Upper lobe of right lung (tissue), 1 donor: Measurements from ENCODE around the gene ERCC6. TPM values are rescaled to one million over a fixed set of nuclear protein-coding genes. Genes with fewer than 3 reads are reported as not detected.

ENCODE experiments used
- ATAC-seq: fragments of 200-7000 bp; cut with Tn5 transposase; one replicate; pipeline ENCODE4 v1.9.1; 2020; ENCODE audit warnings: mild to moderate bottlenecking, moderate library complexity
- DNase-seq: peaks from one replicate; pipeline ENCODE4 v3.0.0-alpha.2; 2020
- H3K27ac ChIP-seq: fragments of 200-600 bp; one replicate; pipeline ENCODE4 v1.8.0; 2022
- H3K27me3 ChIP-seq: fragments of 200-600 bp; one replicate; pipeline ENCODE4 v1.8.0; 2022; ENCODE audit warnings: mild to moderate bottlenecking
- H3K36me3 ChIP-seq: fragments of 200-600 bp; one replicate; pipeline ENCODE4 v1.8.0; 2022
- H3K4me1 ChIP-seq: fragments of 200-600 bp; one replicate; pipeline ENCODE4 v1.8.0; 2022
- H3K4me3 ChIP-seq: fragments of 200-600 bp; one replicate; pipeline ENCODE4 v1.8.0; 2022; ENCODE audit warnings: mild to moderate bottlenecking
- H3K9me3 ChIP-seq: fragments of 200-600 bp; one replicate; pipeline ENCODE4 v1.8.0; 2022
- intact Hi-C: fragments of 100-400 bp; cut with DNase I; formaldehyde crosslinking; loops from one replicate; pipeline ENCODE4 v1.11.0; 2022
- total RNA-seq: library from RNA; stranded (reverse); fragmentation: NEBNext Ultra II Directional; extraction: Animal tissue kit (Norgen Biotek cat#: 25700); gene quantifications from one replicate; pipeline ENCODE4 v1.2.1, GENCODE V29; 2021
- TF ChIP-seq, protein P1 (sequence below): fragments of 200-600 bp; IDR thresholded peaks from one replicate; pipeline ENCODE4 v1.8.0; 2022; ENCODE audit warnings: antibody characterized with exemption
- donor health status: DM: no; HTN: yes; CAD: no; lungs with severe emphysema.

The ERCC6 gene
- total RNA-seq, 1 donor from 2014 or later: 33.9 TPM

DNA sequence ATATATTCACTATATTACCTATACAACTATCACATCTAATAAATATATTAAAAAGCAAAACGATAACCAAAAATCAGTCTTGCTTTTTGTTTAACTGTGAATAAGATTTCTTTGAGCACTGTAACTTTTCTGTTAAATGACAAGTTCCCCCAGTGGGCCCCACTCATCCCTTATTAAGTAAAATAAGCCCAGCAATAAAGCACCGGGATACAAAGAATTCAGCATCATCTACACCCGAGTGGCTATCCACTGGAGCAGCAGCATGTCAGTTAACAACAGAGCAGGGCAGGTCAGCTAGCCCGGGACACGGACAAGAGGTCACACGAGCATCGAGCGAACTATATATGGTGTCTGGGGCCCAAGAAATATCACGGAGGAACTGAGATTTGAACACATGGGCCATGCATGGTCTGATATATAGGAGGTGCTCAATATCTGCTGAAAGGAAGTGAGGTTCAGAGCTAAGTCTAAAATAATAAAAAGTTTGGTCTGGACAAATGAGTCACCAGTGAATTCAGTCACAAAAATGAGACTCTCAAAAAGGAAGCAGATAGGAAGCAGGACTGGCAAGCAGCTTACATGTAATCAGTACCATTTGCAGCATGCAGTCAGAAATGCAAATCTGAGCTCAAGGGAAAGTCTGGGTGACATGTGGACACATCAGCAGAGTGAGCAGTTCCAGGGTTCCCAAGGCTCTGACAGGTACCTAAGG lies 4.1 kb downstream of the ERCC6 start:
- Histone ChIP-seq H3K4me1 (peaks cover 26% of the 10 kb centered on the region), H3K36me3 (peaks cover 25% of the 10 kb centered on the region), H3K27me3 (no peaks in the 10 kb centered on the region), H3K9me3 (no peaks in the 10 kb centered on the region), H3K27ac (no peak overlapping the region), H3K4me3 (no peak overlapping the region)
- TF ChIP-seq, protein P1, sequence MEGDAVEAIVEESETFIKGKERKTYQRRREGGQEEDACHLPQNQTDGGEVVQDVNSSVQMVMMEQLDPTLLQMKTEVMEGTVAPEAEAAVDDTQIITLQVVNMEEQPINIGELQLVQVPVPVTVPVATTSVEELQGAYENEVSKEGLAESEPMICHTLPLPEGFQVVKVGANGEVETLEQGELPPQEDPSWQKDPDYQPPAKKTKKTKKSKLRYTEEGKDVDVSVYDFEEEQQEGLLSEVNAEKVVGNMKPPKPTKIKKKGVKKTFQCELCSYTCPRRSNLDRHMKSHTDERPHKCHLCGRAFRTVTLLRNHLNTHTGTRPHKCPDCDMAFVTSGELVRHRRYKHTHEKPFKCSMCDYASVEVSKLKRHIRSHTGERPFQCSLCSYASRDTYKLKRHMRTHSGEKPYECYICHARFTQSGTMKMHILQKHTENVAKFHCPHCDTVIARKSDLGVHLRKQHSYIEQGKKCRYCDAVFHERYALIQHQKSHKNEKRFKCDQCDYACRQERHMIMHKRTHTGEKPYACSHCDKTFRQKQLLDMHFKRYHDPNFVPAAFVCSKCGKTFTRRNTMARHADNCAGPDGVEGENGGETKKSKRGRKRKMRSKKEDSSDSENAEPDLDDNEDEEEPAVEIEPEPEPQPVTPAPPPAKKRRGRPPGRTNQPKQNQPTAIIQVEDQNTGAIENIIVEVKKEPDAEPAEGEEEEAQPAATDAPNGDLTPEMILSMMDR: no peak
- intact Hi-C loops: no loop called here
- no peak for DNase-seq
- no peak for ATAC-seq

DNA sequence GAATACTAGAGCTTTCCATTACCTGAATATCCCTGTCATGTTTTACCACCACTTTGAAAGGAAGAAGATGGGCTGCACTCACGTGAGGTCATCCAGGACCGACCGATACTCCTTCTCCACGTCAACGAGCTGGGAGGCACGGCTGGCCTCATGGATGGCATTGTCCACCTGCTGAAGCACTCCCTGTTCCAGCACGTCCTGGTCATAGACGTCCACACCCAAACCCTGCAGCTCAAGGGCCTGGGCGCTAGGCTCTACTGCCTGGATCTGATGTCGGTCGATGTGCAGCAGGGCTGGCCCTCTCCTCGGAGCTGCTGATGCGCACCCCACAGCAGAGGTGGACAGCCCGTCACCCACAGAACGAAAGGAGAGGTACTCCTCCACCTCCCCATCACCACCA lies 6.5 kb downstream of the ERCC6 start:
- TF ChIP-seq, protein P1: no peak
- ATAC-seq: no peak
- H3K36me3 ChIP-seq: peaks cover 45% of the 10 kb centered on the region
- H3K4me1 ChIP-seq: peaks cover 12% of the 10 kb centered on the region
- DNase-seq: no peak
- intact Hi-C loops: no loop called here
- no peaks in the 10 kb centered on the region for H3K9me3 ChIP-seq
- no peak overlapping the region for H3K27ac ChIP-seq
- H3K27me3 ChIP-seq: no peaks in the 10 kb centered on the region
- no peak overlapping the region for H3K4me3 ChIP-seq

DNA sequence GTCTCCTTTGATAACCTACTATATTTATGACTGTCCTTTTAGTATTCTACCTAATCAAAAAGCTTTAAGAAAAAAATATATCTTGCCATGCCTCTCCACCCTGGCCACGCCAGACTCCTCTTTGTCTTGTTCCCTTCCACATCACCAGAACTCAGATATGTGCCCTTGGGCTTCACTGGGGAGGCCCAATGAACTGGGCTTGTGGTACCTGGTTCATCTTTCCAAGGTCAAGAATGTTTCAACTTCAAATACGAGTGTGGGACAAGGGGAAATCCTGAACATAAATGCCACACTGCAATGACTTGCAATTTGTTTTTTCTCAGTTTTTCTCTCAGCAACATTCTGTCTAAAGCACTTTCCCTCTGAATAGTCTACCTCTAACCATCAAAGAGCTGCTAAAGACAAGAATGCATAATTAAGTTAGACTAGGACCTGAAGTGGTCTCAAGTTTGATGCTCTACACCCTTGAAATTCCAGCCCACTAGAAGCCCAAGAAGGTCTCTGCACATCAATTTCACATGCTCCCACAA lies 9.9 kb downstream of the ERCC6 start:
- peaks cover 79% of the 10 kb centered on the region for H3K36me3 ChIP-seq
- intact Hi-C loops: no loop called here
- no peak overlapping the region for H3K27ac ChIP-seq

DNA sequence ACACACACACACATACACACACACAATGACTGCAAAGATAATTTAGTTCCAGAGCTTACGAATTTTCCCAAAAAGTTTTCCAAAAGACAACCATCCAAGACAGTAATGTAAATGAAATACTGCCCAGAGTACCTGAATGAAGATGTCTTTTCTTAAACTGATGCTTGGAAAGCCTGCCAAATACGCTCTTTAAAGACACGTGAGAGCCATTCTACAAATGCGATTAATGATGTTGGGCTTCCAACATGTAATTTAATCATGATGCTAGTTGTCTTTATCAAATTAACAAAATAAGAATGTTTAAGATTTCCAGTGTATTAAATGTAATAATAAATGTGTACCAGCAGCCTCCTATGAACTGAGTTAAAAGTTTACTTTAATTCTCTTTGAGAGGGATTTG lies 11.1 kb downstream of the ERCC6 start:
- H3K27ac ChIP-seq: no peak overlapping the region
- TF ChIP-seq, protein P1: no peak
- no peaks in the 10 kb centered on the region for H3K4me1 ChIP-seq
- H3K27me3 ChIP-seq: no peaks in the 10 kb centered on the region
- ATAC-seq: no peak
- no peaks in the 10 kb centered on the region for H3K9me3 ChIP-seq
- peaks cover 82% of the 10 kb centered on the region for H3K36me3 ChIP-seq
- no peak for DNase-seq
- H3K4me3 ChIP-seq: no peak overlapping the region
- intact Hi-C loops: no loop called here

More for the DNA sequence above, 9.9 kb downstream of the ERCC6 start:
- TF ChIP-seq, protein P1: no peak
- DNase-seq (no peak), ATAC-seq (no peak)
- Histone ChIP-seq H3K9me3 (no peaks in the 10 kb centered on the region), H3K4me1 (no peaks in the 10 kb centered on the region), H3K27me3 (no peaks in the 10 kb centered on the region), H3K4me3 (no peak overlapping the region)

DNA sequence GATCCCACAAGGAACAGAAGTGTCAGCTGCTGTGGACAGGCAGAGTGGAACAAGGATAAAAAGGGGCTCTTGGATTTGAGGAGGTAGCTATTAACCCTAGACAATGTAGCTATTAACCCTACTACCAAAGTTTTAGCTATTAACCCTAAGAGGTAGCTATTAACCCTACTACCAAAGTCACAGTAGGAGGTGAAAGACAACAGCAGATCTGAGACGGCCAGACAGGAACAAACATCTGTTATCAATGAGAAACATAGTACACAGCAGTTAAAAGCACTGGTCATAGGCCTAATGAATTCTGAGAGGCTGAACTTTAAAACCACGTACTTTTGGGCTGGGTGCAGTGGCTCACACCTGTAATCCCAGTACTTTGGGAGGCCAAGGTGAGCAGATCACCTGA lies 11.9 kb downstream of the ERCC6 start:
- no peaks in the 10 kb centered on the region for H3K4me1 ChIP-seq
- TF ChIP-seq, protein P1: no peak
- intact Hi-C loops: no loop called here
- no peak overlapping the region for H3K27ac ChIP-seq
- peaks cover 75% of the 10 kb centered on the region for H3K36me3 ChIP-seq
- no peak overlapping the region for H3K4me3 ChIP-seq
- DNase-seq (no peak), ATAC-seq (no peak)
- H3K9me3 ChIP-seq: no peaks in the 10 kb centered on the region
- H3K27me3 ChIP-seq: no peaks in the 10 kb centered on the region
